Neural cell (in vitro differentiated cells): ENCODE data around the gene HNRNPR. TPM values are rescaled to one million over a fixed set of nuclear protein-coding genes. Genes with fewer than 3 reads are reported as not detected.

Experiments used
- H2AFZ ChIP-seq: fragments of 200-600, 300-800 bp; sonication (generic), shearing (Covaris generic); 2 replicates; pipeline ENCODE4 v1.6.0; 2014; ENCODE audit warnings: low read depth, mild to moderate bottlenecking, antibody characterized with exemption, low read length, moderate library complexity
- H3F3A ChIP-seq: fragments of 200-600 bp; shearing (Covaris generic); 2 replicates; pipeline ENCODE4 v1.6.1; 2016; ENCODE audit warnings: mild to moderate bottlenecking, moderate library complexity, mixed read lengths, antibody characterized with exemption, low read length; ENCODE audit not compliant: insufficient read depth, poor library complexity, severe bottlenecking
- H3K27ac ChIP-seq: fragments of 200-600, 300-800 bp; sonication (generic), shearing (Covaris generic); 2 replicates; pipeline ENCODE4 v1.5.1; 2014; ENCODE audit warnings: mild to moderate bottlenecking, low read length, moderate library complexity
- H3K27me3 ChIP-seq: fragments of 300-800, 200-600 bp; sonication (generic), shearing (Covaris generic); 2 replicates; pipeline ENCODE4 v1.6.0; 2014; ENCODE audit warnings: mild to moderate bottlenecking, low read depth, low read length, moderate library complexity; ENCODE audit not compliant: insufficient read depth
- H3K36me3 ChIP-seq: fragments of 300-800, 200-600 bp; sonication (generic), shearing (Covaris generic); 2 replicates; pipeline ENCODE4 v1.5.1; 2014; ENCODE audit warnings: mild to moderate bottlenecking, antibody characterized with exemption, low read length, moderate library complexity; ENCODE audit not compliant: insufficient read depth
- H3K4me2 ChIP-seq: fragments of 300-800, 200-600 bp; sonication (generic), shearing (Covaris generic); 2 replicates; pipeline ENCODE4 v1.6.0; 2014; ENCODE audit warnings: mild to moderate bottlenecking, low read length
- H3K4me3 ChIP-seq: fragments of 300-800, 200-600 bp; sonication (generic), shearing (Covaris generic); 2 replicates; pipeline ENCODE4 v1.5.1; 2014; ENCODE audit warnings: mild to moderate bottlenecking, low read length, moderate library complexity
- H3K79me2 ChIP-seq: fragments of 200-600 bp; shearing (Covaris generic); replicated peaks from 2 replicates; pipeline ENCODE4 v1.6.0; 2014; ENCODE audit warnings: mild to moderate bottlenecking, low read length, moderate library complexity; ENCODE audit not compliant: insufficient read depth
- H3K9ac ChIP-seq: fragments of 300-800, 200-600 bp; sonication (generic), shearing (Covaris generic); 2 replicates; pipeline ENCODE4 v1.6.1; 2016; ENCODE audit warnings: mild to moderate bottlenecking, low read length, mixed read lengths
- H3K9me2 ChIP-seq: fragments of 200-600 bp; shearing (Covaris generic); 2 replicates; pipeline ENCODE4 v1.6.1; 2016; ENCODE audit warnings: mild to moderate bottlenecking, low read length, mixed read lengths; ENCODE audit not compliant: insufficient read depth
- H3K9me3 ChIP-seq: fragments of 200-600, 300-800 bp; sonication (generic), shearing (Covaris generic); 2 replicates; pipeline ENCODE4 v1.6.1; 2016; ENCODE audit warnings: mild to moderate bottlenecking, mixed run types, low read length, moderate library complexity, mixed read lengths
- H4K20me1 ChIP-seq: fragments of 200-600 bp; shearing (Covaris generic); 2 replicates; pipeline ENCODE4 v1.6.1; 2016; ENCODE audit warnings: mild to moderate bottlenecking, mixed run types; ENCODE audit not compliant: insufficient read depth
- EP300 ChIP-seq: fragments of 450-650 bp; conservative IDR thresholded peaks from 2 replicates; pipeline ENCODE4 v1.6.1; 2014; ENCODE audit warnings: antibody characterized with exemption, mild to moderate bottlenecking, moderate library complexity; ENCODE audit not compliant: poor library complexity, severe bottlenecking
- EZH2 ChIP-seq: fragments of 200-600, 300-800 bp; shearing (Covaris generic), sonication (generic); IDR thresholded peaks from 2 replicates; pipeline ENCODE4 v1.6.1; 2014; ENCODE audit warnings: antibody characterized with exemption, low read length, borderline replicate concordance, mild to moderate bottlenecking; ENCODE audit not compliant: insufficient read depth, poor library complexity, severe bottlenecking
- MXI1 ChIP-seq: fragments of 450-650 bp; conservative IDR thresholded peaks from 2 replicates; pipeline ENCODE4 v1.6.1; 2014; ENCODE audit warnings: antibody characterized with exemption, mild to moderate bottlenecking; ENCODE audit not compliant: poor library complexity, severe bottlenecking
- POLR2AphosphoS5 ChIP-seq: IDR thresholded peaks from 2 replicates; pipeline ENCODE4 v1.6.1; 2012
- RAD21 ChIP-seq: fragments of 450-650 bp; conservative IDR thresholded peaks from 2 replicates; pipeline ENCODE4 v1.6.1; 2014; ENCODE audit warnings: antibody characterized with exemption, mild to moderate bottlenecking, moderate library complexity
- SMC3 ChIP-seq: fragments of 450-650 bp; conservative IDR thresholded peaks from 2 replicates; pipeline ENCODE4 v1.6.1; 2014; ENCODE audit warnings: antibody characterized with exemption, mild to moderate bottlenecking, moderate library complexity; ENCODE audit not compliant: poor library complexity
- TAF1 ChIP-seq: IDR thresholded peaks from 2 replicates; pipeline ENCODE4 v1.6.1; 2012; ENCODE audit warnings: low read depth
- polyA plus RNA-seq: library from polyadenylated mRNA; depleted of rRNA; stranded (reverse); fragments of >200 nt; gene quantifications from 2 replicates; pipeline ENCODE4 v1.2.3, GENCODE V29; 2014
- TF ChIP-seq, protein P1 (sequence below): fragments of 450-650 bp; IDR thresholded peaks from 2 replicates; pipeline ENCODE4 v1.5.1; 2014; ENCODE audit warnings: antibody characterized with exemption, mild to moderate bottlenecking, moderate library complexity; ENCODE audit not compliant: poor library complexity, severe bottlenecking
- TF ChIP-seq, protein P2 (sequence below): IDR thresholded peaks from 2 replicates; pipeline ENCODE4 v1.6.1; 2012; ENCODE audit warnings: borderline replicate concordance

Gene HNRNPR
- polyA plus RNA-seq, 1 donor from 2014 or later, result 345 TPM

DNA sequence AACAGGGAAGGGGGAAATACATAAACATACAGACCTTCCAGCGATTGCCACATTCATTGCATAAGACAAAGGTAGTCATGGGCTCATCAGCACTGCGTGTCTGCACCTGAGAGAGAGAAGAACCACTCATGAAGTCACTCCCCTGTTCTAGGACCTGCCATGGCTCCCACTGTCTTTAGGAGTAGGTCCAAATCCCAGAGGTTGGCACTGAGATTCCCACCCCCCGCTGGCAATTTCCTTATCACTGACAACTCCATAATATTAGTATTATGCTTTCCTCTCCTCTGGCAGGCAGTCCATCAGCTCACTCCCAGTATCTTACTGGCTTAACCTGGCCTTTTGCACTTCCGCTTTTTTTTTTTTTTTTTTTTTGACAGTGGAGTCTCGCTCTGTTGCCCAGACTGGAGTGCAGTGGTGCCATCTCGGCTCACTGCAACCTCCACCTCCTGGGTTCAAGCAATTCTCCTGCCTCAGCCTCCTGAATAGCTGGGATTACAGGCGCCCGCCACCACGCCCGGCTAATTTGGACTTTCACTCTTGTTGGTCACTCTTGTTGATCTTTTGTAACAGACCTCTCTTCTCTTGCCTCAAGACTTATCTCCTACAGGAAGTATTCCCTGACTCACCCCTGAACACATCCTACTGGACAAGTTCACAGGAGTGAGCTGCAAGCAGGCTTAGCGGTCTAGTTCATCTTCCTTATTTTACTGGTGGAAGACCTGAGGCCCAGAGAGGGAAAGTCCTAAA, 40.4 kb upstream of the HNRNPR start:
- no peaks in the 10 kb centered on the region for H3K36me3 ChIP-seq
- TF ChIP-seq EZH2, result no peak
- no peak for TF ChIP-seq SMC3
- TF ChIP-seq, protein P1, sequence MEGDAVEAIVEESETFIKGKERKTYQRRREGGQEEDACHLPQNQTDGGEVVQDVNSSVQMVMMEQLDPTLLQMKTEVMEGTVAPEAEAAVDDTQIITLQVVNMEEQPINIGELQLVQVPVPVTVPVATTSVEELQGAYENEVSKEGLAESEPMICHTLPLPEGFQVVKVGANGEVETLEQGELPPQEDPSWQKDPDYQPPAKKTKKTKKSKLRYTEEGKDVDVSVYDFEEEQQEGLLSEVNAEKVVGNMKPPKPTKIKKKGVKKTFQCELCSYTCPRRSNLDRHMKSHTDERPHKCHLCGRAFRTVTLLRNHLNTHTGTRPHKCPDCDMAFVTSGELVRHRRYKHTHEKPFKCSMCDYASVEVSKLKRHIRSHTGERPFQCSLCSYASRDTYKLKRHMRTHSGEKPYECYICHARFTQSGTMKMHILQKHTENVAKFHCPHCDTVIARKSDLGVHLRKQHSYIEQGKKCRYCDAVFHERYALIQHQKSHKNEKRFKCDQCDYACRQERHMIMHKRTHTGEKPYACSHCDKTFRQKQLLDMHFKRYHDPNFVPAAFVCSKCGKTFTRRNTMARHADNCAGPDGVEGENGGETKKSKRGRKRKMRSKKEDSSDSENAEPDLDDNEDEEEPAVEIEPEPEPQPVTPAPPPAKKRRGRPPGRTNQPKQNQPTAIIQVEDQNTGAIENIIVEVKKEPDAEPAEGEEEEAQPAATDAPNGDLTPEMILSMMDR, result no peak
- TF ChIP-seq EP300, result no peak
- TF ChIP-seq, protein P2, sequence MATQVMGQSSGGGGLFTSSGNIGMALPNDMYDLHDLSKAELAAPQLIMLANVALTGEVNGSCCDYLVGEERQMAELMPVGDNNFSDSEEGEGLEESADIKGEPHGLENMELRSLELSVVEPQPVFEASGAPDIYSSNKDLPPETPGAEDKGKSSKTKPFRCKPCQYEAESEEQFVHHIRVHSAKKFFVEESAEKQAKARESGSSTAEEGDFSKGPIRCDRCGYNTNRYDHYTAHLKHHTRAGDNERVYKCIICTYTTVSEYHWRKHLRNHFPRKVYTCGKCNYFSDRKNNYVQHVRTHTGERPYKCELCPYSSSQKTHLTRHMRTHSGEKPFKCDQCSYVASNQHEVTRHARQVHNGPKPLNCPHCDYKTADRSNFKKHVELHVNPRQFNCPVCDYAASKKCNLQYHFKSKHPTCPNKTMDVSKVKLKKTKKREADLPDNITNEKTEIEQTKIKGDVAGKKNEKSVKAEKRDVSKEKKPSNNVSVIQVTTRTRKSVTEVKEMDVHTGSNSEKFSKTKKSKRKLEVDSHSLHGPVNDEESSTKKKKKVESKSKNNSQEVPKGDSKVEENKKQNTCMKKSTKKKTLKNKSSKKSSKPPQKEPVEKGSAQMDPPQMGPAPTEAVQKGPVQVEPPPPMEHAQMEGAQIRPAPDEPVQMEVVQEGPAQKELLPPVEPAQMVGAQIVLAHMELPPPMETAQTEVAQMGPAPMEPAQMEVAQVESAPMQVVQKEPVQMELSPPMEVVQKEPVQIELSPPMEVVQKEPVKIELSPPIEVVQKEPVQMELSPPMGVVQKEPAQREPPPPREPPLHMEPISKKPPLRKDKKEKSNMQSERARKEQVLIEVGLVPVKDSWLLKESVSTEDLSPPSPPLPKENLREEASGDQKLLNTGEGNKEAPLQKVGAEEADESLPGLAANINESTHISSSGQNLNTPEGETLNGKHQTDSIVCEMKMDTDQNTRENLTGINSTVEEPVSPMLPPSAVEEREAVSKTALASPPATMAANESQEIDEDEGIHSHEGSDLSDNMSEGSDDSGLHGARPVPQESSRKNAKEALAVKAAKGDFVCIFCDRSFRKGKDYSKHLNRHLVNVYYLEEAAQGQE, result no peak
- no peak for TF ChIP-seq POLR2AphosphoS5
- TF ChIP-seq RAD21, result no peak
- no peak for TF ChIP-seq MXI1
- no peak for TF ChIP-seq TAF1
- no peaks in the 10 kb centered on the region for H3K9me3 ChIP-seq
- H3K9me2 ChIP-seq, result no peaks in the 10 kb centered on the region
- no peaks in the 10 kb centered on the region for H3F3A ChIP-seq
- H2AFZ ChIP-seq, result no peak overlapping the region
- no peak overlapping the region for H3K4me3 ChIP-seq
- H3K9ac ChIP-seq, result no peak overlapping the region
- H4K20me1 ChIP-seq, result no peaks in the 10 kb centered on the region
- H3K4me2 ChIP-seq, result no peak overlapping the region
- no peaks in the 10 kb centered on the region for H3K79me2 ChIP-seq
- H3K27me3 ChIP-seq, result no peaks in the 10 kb centered on the region
- H3K27ac ChIP-seq, result no peak overlapping the region

DNA sequence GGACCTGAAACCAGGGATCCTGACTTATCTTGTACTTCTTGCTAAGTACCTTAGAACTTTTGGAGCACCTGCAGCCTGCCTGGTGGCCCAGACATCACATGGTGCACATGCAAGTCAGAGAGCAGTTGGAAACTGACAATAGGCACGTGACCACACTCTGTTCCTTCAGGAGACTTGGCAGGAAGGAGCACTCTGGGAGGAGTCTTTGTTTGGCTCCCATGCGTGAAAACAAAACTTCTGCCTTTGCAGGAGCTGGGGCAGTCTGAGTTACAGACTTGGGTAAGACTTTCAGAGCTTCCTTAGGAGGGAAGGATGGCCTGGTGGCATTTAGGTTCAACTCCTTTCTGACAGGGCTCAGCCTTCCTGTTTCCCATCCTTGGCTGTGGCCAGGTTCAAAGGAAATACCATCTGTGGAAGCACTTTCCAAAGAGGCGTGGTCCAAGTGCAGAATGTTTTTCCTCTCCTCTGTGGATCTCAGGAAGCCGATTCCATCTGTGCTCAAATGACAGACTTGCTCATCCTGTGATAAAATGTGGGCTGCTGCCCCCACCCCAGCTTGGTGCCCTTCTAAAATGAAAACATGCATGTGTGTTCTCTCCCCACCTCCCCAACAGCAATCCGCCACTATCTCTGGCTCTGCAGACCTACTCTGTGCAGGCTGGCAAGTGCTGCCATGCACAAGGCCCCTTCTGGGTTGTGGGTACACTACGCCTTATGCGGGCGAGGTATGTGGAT, 39.7 kb upstream of the HNRNPR start:
- no peaks in the 10 kb centered on the region for H3K27me3 ChIP-seq
- H3K9me3 ChIP-seq, result no peaks in the 10 kb centered on the region
- no peak overlapping the region for H2AFZ ChIP-seq
- H3F3A ChIP-seq, result no peaks in the 10 kb centered on the region
- no peak overlapping the region for H3K4me3 ChIP-seq
- no peaks in the 10 kb centered on the region for H3K36me3 ChIP-seq
- no peaks in the 10 kb centered on the region for H4K20me1 ChIP-seq
- H3K9me2 ChIP-seq, result no peaks in the 10 kb centered on the region
- no peaks in the 10 kb centered on the region for H3K79me2 ChIP-seq
- TF ChIP-seq MXI1 (no peak), EP300 (no peak), EZH2 (no peak), RAD21 (no peak)
- TF ChIP-seq, protein P2, result no peak
- H3K9ac ChIP-seq, result no peak overlapping the region
- no peak overlapping the region for H3K27ac ChIP-seq
- no peak overlapping the region for H3K4me2 ChIP-seq
